ENCODE results near the gene GDPD5. TPM values are rescaled to one million over a fixed set of nuclear protein-coding genes. Genes with fewer than 3 reads are reported as not detected.

GDPD5 gene
- total and polyA plus RNA-seq, 10 of the 15 experiments (the other 5 are each of a cell fraction or from before 2014, with no cell fraction given), result 0.10 to 30.0 (median 6.7) TPM

DNA sequence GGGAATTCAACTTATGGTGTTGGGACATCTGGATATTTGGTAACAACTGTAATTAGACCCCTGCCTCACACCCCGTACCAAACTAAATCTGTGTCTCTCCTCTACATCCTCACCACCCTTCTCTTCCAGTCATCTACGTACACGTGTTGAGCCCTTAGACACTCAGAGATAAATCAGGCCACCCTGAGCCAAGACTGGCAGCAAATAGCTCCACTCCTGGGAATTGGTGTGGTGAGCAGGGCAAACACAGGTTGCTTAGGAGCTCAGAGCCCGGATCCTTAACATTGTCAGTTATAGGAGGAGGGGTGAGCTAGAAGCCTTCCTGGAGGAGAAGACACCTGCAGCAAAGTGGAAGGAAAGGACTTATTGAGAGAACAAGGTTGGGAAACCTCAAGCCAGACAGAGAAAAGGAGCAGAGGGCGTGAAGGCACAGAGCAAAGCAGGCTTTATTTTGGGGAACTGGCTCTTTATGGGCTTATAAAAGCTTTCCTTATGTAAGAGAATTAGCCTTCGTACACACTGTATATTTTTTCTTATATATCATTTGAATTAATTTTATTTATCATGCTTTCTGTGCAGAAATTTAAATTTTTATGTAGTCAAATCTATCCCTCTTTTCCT, 55.8 kb downstream of the GDPD5 start (continued):
- no peak for TF ChIP-seq CUX1 (IDR thresholded peaks at IDR 0.05; ENCODE audit: insufficient replicate concordance, low read depth, low read length)
- TF ChIP-seq RBBP5 (conservative IDR thresholded peaks at IDR 0.05), result no peak
- no peak for TF ChIP-seq HDAC6 (IDR thresholded peaks at IDR 0.05; ENCODE audit: unreplicated experiment)
- no peak for TF ChIP-seq REST (IDR thresholded peaks at IDR 0.05; ENCODE audit: low read depth, low read length)
- no peak for TF ChIP-seq SPI1 (IDR thresholded peaks at IDR 0.05; ENCODE audit: borderline replicate concordance, insufficient read depth, low read depth, low read length)
- no peak for TF ChIP-seq RCOR1 (conservative IDR thresholded peaks at IDR 0.05; ENCODE audit: low read depth, low read length)
